DMS53 treated with DMSO at 0.1 percent for 48 hours (cell line): Measurements from ENCODE around the gene ASB4.
"Not testable (repeated sequence)": the region's sequence is repeated elsewhere in the genome, so short reads cannot be mapped to it uniquely, and the experiment has no call there.

Source experiments
- DNase-seq: peaks from one replicate; lab custom pipeline; 2025; ENCODE audit not compliant: unreplicated experiment; lab: John Stamatoyannopoulos, UW

ASB4 gene, protein sequence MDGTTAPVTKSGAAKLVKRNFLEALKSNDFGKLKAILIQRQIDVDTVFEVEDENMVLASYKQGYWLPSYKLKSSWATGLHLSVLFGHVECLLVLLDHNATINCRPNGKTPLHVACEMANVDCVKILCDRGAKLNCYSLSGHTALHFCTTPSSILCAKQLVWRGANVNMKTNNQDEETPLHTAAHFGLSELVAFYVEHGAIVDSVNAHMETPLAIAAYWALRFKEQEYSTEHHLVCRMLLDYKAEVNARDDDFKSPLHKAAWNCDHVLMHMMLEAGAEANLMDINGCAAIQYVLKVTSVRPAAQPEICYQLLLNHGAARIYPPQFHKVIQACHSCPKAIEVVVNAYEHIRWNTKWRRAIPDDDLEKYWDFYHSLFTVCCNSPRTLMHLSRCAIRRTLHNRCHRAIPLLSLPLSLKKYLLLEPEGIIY

DNA sequence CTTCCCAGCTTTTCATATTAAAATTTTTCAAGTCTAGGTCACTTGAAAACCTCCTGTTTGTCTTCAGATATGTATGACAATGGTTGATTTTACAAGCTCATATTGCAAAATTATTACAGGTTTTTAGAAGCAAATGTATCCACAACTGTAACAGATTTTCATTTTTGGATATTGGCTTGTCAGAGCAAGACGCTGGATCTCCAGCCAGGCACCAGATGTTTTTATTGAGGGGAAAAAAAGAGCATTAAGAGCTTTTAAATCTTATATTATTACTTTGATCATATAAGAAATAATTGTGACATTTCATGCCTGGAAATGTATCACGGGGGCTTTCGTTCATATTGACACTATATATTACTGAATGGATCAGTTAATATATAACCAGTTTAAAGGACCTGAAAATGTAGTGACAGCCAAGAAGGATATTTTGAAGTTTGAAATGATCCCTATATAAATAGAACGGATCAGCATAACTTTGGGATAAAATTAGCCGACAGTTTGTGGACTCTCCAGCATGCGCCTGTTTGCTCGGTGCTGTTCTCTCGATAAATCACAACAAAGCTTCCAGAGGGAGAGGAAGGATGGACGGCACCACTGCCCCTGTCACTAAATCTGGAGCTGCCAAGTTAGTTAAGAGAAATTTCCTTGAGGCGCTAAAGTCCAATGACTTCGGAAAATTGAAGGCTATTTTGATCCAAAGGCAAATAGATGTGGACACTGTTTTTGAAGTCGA, at the start of gene ASB4:
TSS of gene ASB4 (plus strand) at position 553 of the 733 bp plus-strand sequence. CDS start at position 582, 29 bp downstream.
- DNase-seq, result no peak

DNA sequence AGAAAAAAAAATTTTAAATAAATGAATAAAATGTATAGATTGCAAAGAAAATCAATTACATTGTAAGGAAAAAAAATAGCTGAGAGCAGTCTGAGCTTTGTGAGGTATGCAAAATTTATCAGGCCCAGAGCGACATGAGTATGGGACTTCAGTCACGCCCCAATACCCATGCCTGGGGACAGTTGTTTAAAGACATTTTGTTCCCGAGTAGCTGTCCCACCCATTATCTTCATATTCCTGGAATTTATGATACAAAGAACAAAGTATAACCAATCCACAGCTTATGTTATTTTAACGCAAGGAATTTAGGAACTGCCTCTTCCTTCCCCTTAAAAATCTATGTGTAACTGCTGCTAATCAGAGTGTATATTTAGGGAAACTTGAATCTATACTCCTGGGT, 49.3 kb upstream of the ASB4 start:
- no peak for DNase-seq

DNA sequence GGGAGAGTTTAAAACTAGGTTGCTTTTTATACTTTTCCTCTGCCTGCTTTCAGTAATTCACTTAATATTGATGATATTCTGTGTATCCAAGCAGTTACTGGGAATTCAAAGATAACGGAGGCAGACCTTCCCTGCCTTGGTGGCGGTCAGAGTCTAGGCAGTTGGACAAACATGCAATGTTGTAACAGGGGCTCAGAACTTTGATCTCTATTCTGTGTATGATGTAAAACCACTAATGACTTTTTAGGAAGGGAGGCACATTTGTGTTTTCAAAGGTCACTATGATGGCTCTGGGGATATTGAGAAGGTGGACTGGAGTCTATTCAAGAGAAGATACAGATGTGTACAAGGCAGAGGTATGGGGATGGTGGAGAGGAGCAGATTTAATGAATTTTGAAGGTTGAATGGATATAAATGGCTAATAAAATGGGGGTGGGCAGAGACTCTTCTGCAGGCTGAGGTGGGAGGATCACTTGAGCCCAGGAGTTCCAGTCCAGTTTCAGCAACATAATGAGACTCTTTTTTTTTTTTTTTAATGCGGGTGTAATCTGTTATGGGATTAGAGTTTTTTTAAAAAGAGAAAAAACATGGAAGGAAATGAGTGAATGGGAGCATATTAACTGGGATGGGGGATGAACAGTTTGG, 45.2 kb upstream of the ASB4 start:
- DNase-seq, result no peak

DNA sequence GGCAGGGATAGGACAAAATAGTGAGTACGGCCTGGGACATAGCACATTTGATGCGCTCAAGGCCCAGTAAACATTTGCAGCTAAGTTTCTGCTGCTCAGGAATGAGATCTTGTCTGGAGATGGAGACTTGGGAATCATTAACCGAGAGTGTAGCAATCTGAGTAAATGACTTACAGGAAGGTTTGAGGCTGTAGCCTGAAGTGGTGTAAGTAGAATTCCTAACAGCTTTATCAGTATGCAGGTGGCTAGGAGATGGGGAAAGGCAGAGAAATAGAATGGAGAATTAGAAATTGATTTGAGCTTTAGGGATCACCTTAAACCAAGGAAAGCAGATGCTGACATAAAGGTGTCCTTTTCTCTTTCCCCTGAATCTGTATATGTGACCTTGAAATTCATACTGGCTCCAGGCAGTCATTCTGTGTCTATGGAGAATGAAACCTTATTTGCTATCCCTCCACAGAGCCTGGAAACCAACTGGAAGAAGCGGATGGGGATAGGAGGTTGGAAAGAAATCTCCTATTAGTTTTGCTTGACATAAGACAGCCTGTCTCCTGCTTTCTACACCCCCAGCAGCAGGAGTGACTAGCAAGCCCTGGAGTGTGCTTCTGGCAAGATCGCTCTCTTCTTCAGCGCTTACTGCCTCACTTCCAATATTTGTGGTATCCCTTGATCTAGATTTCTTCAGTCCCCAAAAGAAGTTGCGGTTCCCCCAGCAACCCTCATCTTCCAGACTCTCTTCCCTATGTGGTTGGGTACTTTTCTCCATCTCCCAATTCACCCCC, 44.5 kb upstream of the ASB4 start:
- no peak for DNase-seq

DNA sequence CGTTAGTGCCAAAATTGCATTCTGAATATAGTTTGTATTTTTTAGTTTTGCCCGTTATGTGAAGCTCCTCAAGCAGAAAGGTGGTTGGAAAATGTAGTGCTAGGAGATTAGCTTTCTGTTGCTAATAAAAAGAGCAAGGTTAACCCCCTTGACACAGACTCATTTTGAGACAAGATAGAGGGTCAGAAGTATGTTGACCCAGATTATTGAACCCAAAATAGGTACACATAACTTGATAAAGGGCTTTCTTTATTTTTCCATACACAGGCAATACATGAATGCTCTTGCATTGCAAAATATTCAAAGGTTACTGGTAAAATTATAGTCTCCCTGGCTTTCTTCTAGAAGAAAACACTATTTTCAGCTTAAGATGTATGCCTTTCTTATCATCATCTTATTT, 40.9 kb upstream of the ASB4 start:
- DNase-seq, result no peak

DNA sequence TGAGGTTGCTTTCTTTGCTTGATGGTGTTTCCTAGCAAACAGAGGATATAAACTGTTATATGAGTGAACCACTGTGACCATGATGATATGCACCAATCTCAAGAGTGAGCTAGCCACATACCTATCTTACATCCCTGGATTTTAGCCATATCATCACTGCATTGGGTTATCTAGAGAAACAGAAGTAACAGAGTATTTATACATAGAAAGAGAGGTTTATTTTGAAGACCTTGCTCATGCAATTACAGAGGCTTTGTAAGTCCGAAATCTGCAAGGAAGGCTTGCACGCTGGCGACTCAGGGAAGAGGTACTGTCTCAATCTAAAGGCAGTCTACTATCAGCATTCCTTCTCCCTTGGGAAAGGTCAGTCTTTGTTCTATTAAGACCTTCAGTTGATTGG, 39.1 kb upstream of the ASB4 start:
- no peak for DNase-seq

DNA sequence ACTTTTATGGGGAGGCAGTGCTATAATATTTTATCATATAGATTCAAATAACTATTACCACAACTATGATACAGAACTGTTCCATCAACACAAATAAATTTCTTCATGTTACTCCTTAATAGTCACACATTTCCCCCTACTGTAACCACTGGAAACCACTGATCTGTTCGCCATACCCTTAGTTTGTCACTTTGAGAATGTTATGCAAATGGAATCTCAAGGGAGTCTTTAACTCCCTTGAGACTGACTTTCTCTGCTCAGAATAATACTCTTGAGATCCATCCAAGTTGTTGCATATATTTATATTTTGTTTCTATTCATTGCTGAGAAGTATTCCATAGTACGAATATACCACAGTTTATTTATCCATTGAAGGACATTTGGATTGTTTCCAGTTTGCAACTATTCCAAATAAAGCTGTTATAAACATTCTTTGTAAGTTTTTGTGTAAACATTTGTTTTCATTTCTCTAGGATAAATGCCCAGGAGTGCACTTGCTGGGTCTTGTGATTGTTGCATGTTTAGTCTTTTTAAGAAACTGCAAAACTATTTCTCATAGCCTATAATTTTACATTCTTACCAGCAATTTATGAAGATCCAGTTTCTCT, 31.2 kb upstream of the ASB4 start:
- no peak for DNase-seq

DNA sequence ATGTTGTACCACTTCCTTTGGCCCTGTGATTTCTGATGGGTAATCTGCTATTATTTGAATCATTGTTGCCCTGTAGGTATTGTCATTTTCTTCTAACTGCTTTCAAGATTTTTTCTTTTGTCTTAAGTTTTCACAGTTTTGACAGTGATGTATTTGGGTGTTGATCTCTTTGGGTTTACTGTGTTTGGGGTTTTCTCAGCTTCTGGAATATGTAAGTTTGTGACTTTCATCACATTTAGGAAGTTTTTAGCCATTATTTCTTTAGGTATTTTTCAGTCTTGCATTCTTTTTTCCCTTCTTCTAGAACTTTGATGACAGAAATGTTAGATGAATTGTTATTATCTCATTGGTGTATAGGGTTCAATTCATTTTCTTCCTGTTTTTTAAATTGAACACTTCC, 27.8 kb upstream of the ASB4 start:
- no peak for DNase-seq

DNA sequence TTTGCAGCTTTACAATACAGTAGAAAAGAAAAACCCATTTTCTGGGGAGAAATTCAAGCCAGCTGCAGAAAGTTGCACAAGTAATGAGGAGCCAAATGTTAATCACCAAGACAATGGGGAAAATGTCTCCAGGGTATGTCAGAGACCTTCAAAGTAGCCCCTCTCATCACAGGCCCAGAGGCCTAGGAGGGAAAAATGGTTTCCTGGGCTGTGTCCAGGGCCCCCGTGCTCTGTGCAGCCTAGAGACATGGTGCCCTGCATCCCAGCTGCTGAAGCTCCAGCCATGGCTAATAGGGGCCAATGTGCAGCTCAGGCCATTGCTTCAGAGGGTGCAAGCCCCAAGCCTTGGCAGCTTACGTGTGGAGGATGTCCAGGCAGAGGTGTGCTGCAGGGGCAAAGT, 25.1 kb upstream of the ASB4 start:
- not testable (repeated sequence) for DNase-seq

DNA sequence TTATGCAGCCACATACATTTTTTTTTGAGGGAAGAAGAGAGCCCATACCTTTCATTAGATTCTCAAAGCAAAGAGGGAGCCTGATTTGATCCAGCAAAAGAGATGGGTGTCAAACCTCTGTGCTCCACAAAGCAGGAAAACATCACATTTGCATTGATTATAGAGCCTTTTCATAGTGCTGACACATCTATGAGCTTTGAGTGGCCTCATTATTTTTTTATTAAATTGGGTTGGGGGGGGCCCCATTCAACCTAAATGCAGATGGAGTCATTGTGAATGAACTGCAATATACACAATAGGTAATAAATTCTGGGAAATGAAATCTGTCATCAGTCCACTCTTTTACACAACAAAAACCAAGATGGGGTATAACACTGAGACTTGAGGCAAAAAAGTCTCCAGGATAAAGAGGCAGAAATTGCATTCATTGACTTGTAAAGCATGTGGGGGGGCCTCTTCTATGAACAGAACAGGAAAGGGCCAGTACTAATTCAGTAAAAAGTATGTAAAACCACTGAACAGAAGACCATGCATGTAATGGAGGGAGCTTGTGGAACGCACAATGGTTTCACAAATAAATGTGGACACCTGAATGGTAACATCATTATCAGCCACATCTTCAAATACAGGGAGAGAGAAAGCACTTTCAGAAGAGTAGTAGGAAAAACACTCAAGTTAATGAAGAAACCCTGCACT, 17.7 kb upstream of the ASB4 start:
- DNase-seq, result no peak

DNA sequence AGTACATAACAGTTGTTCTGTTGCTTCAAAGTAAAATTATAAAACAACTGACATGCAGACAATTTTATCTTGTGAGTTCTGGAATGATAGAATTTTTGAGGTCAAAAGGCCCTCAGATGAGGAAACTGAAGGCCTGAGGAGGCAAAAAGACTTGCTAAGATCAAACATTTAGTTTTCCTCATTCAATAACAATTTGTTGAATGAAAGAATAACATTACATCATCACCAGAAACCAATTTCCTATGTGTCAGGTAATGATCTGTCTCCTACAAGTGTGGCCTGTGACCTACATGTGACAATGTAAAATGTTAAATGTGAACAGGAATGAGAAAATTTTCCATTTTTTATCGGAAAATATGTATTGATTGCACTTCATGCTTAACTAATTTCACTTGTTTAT, 16.6 kb upstream of the ASB4 start:
- DNase-seq, result peak; percentile 19

DNA sequence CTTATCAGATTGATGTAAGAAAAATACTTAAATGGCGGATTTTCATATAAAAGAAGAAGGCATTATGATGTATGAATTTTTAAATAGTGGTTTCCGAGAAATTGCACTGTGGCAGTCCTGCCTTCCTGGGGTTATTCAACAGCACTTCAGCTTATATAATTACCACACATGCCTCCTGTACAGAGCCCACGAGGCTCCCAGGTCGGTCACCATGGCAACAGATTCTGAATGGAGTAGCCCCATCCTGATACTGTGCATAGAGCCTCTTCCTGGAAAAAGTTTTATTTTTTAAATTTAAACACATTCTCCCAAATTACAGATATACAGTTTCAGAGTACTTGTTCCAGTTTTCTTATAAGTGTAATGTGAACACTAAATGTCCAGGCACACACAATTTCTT, 15.9 kb upstream of the ASB4 start:
- DNase-seq, result peak; percentile 72

DNA sequence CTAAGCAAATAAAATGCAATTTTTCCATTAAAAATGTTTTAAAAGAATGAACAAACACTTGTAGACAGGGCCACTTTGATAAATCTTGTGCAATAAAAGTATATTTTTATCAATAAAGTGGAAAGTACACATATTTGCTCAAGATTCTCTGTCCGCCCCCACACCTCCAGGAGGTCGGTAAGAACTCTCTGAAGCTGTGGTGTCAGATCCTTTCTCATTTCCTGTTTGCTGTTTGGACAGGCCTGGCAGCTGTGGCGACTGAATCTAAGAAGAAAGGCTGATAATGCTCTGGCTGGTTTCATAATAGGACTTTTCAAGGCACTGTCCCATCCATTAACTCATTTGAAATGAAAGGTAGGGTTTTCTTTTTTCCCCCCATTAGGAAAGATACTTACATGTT, 15.3 kb upstream of the ASB4 start:
- peak; percentile 89 for DNase-seq

DNA sequence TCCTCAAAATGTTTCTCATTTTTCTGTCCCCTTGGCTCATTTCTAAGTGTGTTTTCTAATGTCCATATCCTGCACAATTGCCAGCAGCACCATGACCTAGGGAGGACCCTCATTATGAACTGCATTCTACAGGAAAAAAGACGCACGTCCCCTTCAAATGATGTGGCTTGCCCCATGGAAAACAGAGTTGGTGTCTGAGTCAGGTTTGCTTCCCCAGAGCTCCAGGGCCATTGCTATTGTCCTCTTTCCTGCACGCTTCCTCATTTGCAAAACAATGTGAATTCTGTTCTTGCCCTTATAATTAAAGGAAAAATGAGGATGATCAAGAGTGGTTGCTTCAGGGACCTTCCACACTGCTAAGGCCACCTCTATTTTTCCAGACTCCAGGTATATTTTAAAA, 14.7 kb upstream of the ASB4 start:
- peak; percentile 44 for DNase-seq

DNA sequence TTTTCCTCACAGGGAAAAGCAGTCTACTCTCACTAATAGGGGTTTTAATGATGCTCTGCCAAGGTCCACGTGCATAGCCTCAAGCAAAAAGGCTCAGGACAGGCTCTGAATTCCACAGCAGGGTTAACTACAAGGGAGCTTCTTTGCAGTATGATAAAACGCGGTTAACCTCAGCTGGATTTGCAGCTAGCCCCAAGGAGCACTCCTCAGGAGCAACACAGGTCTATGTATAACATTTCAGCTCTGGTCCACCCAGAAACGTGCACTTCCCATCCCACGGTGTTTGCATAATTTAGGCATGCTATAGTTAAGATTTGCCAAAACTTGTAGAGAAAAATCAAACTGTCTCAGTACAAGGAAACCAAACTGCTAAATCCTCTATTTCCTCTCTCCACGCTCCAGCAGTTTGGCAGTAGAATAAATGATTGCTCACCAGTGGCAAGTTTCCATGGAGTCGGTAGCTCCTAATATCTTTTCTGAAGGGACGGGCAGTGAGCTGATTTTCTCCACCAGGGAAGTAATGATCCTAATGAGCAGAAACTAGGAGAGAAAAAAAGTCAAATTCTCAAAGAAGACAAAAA, 13.1 kb upstream of the ASB4 start:
- no peak for DNase-seq

DNA sequence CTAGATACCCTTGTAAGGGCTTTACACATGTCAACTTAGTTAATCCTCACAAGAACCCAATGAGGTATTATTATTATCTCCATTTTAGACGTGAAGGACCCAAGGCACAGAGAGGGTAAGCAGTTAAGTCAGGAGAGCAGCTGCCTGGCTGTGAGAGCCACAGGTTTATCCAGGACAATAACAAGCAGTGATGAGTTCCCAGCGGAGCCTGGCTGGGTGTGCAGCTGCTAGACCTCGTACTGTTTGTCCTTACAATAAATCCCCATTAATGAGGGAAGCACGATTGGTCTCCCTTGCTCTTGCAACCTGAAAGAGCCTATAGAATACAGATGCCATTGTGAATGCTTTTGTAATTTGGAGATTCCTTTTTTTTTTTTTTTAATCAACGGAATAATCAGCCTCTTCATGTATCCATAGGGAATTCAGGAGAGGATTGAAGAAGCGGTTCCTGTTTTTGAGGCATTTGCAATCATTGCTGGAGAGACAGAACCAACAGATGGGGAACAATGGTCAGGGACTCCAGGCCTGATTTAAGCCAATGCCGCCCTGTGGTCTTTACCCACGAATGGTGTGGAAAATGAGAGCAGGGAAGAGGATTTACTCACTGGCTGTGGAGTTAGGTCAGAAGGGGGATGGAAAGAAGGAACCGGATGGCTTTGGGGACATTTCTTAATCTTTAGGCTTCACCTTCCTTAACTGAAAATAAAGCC, 12.3 kb upstream of the ASB4 start:
- DNase-seq, result no peak

DNA sequence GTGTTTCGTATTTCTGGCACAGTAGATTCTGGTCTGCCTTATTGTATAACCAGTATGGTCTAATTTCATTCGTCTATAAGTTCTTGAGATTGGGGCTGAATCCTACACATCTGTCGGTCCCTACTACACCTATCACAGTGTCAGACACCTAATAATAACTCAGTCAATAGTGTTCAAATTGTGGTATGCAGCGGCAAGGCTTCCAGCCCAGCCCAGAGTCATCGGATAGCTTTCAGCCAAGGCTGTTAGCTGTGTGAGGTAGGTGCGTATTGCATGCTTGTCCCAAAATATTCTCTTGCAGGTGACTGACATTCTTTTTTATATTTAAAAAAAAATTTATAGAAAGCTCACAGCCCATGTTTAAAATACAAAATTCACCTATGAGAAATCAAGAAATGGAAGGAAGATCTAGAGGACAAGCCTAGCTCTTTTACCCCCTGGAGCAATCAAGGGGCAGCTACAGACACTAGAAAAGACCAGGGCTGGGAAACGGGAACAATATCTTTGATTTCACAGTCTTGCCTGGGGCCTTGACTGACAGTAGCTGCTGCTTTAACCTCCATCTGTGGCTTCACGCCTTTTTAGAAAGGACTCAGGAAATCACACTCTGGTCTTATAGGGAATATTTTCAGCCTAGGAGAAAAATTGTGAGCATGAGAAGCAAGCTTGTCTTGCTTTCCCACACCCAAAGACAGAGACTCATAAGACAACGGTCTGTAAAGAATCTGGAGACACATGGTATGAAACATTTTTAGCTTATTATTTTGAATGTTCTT, 9.5 kb upstream of the ASB4 start:
- no peak for DNase-seq

DNA sequence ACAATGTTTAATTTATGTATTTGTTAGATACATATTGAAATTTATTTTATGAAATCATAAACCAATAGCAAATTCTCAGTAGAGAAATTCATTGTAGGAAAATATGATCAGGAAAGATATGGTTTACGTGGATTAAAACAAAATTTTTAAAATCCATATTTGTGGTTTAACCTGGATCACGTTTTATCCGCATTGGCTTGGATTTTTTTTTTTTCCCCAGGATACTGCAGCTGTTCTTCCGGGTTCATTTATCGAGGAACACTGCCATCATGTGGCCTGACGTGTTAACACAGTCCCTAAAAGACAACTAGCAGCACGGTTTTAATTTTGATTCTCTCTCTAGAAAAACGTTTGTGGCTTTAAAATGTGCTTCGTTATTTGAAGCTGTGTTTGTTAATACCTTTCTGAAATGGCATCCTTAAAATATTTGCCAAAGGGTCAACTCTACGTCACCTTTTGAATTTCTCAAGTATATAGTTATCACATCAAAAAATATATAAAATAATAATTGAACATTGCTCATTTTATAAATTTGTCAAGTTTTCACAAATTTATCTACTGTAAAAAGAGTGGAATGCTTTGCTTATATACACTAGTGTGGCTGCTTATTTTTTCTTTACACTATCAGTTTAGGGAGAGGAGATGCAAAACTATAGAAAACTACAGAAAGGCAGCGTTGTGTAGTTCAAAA, 8.7 kb upstream of the ASB4 start:
- peak; percentile 85 for DNase-seq
